Panc1 (cell line): Measurements from ENCODE around the gene CALD1. TPM values are rescaled to one million over a fixed set of nuclear protein-coding genes. Genes with fewer than 3 reads are reported as not detected.

Source experiments
- ATAC-seq: fragments of 200-7000 bp; cut with Tn5 transposase; 2 replicates; pipeline ENCODE4 v1.9.1; 2020; ENCODE audit warnings: mild to moderate bottlenecking, moderate library complexity
- BruUV-seq: library from RNA; stranded (reverse); fragments of 400-500 nt; replicated peaks from 2 replicates; lab custom pipeline; 2021; lab: Mats Ljungman, UMichigan
- CTCF ChIA-PET: fragments of 300-600 bp; sonication (Branson Sonifier 250); formaldehyde crosslinking; loops from one replicate; lab custom pipeline; 2022; ENCODE audit warnings: antibody characterized with exemption; lab: Charles Lee
- POLR2A ChIA-PET: fragments of 300-600 bp; sonication (Branson Sonifier 250); formaldehyde crosslinking; loops from one replicate; lab custom pipeline; 2022; ENCODE audit warnings: antibody characterized with exemption; lab: Charles Lee
- DNase-seq: peaks from one replicate; pipeline ENCODE4 v3.0.0-alpha.2; 2010; ENCODE audit warnings: low read depth, low spot score
- H3K27ac ChIP-seq: 2 replicates; pipeline ENCODE4 v1.5.1; 2011; ENCODE audit warnings: mild to moderate bottlenecking, low read length, inconsistent platforms
- H3K27me3 ChIP-seq: fragments of 200-500 bp; sonication (Bioruptor generic); 2 replicates; pipeline ENCODE4 v1.6.0; 2014; ENCODE audit warnings: low read length, inconsistent platforms; ENCODE audit not compliant: control insufficient read depth, insufficient read depth
- H3K36me3 ChIP-seq: fragments of 200-500 bp; sonication (Bioruptor generic); 2 replicates; pipeline ENCODE4 v1.5.1; 2014; ENCODE audit warnings: inconsistent platforms, mild to moderate bottlenecking, low read length, moderate library complexity; ENCODE audit not compliant: control insufficient read depth, insufficient read depth
- H3K4me1 ChIP-seq: 2 replicates; pipeline ENCODE4 v1.5.1; 2011; ENCODE audit warnings: inconsistent platforms, mild to moderate bottlenecking, low read length, moderate library complexity; ENCODE audit not compliant: control insufficient read depth, insufficient read depth
- H3K4me3 ChIP-seq, 2 experiments: 2 replicates each; pipeline ENCODE4 v1.5.1; 2011 to 2012; ENCODE audit warnings: low read depth in 2 of 2, low read length in 2 of 2, mild to moderate bottlenecking in 2 of 2, inconsistent platforms in 1 of 2, moderate library complexity in 1 of 2
- H3K9me3 ChIP-seq: fragments of 200-500 bp; sonication (Bioruptor generic); 2 replicates; pipeline ENCODE4 v1.5.1; 2014; ENCODE audit warnings: low read depth, mild to moderate bottlenecking, inconsistent platforms, low read length, moderate library complexity; ENCODE audit not compliant: control insufficient read depth, insufficient read depth
- POLR2AphosphoS5 ChIP-seq: IDR thresholded peaks from 2 replicates; pipeline ENCODE4 v1.6.1; 2012; ENCODE audit warnings: mild to moderate bottlenecking, low read depth, low read length, moderate library complexity
- SIN3A ChIP-seq: IDR thresholded peaks from 2 replicates; pipeline ENCODE4 v1.6.1; 2012; ENCODE audit warnings: low read depth, mild to moderate bottlenecking, low read length, moderate library complexity, borderline replicate concordance; ENCODE audit not compliant: insufficient read depth
- TCF7L2 ChIP-seq: IDR thresholded peaks from 2 replicates; pipeline ENCODE4 v1.6.1; 2011; ENCODE audit warnings: mild to moderate bottlenecking, low read depth, low read length, inconsistent platforms
- in situ Hi-C: cut with HindIII; loops from 2 replicates; pipeline ENCODE4 v1.10.0; 2016; ENCODE audit warnings: low sequenced_read_pairs, low pct_unique_long_range_greater_than_20kb
- intact Hi-C: fragments of 100-400 bp; cut with micrococcal nuclease; formaldehyde crosslinking; loops from one replicate; pipeline ENCODE4 v1.10.0; 2022; ENCODE audit not compliant: unreplicated experiment
- total RNA-seq: library from RNA; stranded (reverse); gene quantifications from one replicate; pipeline ENCODE4 v1.2.1, GENCODE V29; 2021; ENCODE audit not compliant: unreplicated experiment
- TF ChIP-seq, protein P1 (sequence below): fragments of 450-650 bp; IDR thresholded peaks from 2 replicates; pipeline ENCODE4 v1.5.1; 2017; ENCODE audit warnings: mild to moderate bottlenecking
- TF ChIP-seq, protein P2 (sequence below), 2 experiments: IDR thresholded peaks; 2 replicates each; pipeline ENCODE4 v1.6.1; 2011 to 2012; ENCODE audit warnings: low read depth in 2 of 2, control low read depth in 1 of 2, low read length in 1 of 2, mild to moderate bottlenecking in 1 of 2, moderate library complexity in 1 of 2; ENCODE audit not compliant: insufficient read depth in 1 of 2

CALD1 gene
- total RNA-seq, 1 experiment from 2014 or later: 9.2 TPM

DNA sequence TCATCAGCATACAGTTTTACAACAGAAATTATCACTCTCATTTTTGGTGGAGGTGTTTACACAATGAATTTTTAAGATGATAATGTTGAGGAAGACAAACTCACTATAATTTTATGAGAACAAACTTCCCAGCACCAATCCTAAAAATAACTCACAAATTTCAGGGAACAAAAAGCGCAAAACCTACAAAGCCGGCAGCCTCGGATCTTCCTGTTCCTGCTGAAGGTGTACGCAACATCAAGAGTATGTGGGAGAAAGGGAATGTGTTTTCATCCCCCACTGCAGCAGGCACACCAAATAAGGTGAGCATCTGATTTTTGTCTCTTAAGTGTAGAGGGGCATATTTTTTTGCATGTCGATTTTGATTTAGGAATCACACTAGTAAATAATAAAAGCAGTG, 180.4 kb downstream of the CALD1 start:
- intact Hi-C loops: loop anchor here (10.0 kb wide), 1 partner anchor 525 kb away; no protein-coding TSS in a partner anchor
- BruUV-seq: no TSS peak
- DNase-seq: no peak

DNA sequence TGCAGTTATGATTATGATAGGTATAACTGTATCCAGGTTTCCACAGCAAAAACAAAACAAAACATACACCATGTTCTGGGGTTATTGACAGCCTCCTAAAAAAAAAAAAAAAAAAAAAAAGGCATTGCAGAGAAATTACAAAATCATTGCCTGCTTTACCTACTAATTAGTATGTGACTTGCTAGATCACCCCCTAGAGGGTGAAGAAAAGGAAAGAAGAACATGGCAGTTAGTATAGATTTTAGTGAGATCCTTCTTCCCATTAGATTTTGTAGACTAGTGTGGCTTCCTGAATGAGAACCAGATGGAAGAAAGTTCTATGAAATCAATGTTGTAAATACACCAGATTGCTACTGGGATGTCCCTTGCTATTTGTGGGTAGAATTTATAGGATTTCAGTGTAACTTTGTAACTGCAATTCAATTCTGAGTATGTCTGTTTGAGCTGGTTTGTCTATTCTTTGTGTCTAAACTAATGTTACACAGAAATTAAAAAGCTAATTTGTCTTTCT, 182.9 kb downstream of the CALD1 start:
- no peak for DNase-seq
- Histone ChIP-seq H3K36me3 (no peaks in the 10 kb centered on the region), H3K27me3 (no peaks in the 10 kb centered on the region), H3K27ac (no peak overlapping the region), H3K4me1 (no peaks in the 10 kb centered on the region), H3K4me3 (no peak overlapping the region), H3K9me3 (no peaks in the 10 kb centered on the region)
- intact Hi-C loops: no loop called here
- POLR2A ChIA-PET: no interaction called here
- no peak for ATAC-seq
- TF ChIP-seq POLR2AphosphoS5: no peak
- TF ChIP-seq, protein P1, sequence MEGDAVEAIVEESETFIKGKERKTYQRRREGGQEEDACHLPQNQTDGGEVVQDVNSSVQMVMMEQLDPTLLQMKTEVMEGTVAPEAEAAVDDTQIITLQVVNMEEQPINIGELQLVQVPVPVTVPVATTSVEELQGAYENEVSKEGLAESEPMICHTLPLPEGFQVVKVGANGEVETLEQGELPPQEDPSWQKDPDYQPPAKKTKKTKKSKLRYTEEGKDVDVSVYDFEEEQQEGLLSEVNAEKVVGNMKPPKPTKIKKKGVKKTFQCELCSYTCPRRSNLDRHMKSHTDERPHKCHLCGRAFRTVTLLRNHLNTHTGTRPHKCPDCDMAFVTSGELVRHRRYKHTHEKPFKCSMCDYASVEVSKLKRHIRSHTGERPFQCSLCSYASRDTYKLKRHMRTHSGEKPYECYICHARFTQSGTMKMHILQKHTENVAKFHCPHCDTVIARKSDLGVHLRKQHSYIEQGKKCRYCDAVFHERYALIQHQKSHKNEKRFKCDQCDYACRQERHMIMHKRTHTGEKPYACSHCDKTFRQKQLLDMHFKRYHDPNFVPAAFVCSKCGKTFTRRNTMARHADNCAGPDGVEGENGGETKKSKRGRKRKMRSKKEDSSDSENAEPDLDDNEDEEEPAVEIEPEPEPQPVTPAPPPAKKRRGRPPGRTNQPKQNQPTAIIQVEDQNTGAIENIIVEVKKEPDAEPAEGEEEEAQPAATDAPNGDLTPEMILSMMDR: no peak
- TF ChIP-seq, protein P2, sequence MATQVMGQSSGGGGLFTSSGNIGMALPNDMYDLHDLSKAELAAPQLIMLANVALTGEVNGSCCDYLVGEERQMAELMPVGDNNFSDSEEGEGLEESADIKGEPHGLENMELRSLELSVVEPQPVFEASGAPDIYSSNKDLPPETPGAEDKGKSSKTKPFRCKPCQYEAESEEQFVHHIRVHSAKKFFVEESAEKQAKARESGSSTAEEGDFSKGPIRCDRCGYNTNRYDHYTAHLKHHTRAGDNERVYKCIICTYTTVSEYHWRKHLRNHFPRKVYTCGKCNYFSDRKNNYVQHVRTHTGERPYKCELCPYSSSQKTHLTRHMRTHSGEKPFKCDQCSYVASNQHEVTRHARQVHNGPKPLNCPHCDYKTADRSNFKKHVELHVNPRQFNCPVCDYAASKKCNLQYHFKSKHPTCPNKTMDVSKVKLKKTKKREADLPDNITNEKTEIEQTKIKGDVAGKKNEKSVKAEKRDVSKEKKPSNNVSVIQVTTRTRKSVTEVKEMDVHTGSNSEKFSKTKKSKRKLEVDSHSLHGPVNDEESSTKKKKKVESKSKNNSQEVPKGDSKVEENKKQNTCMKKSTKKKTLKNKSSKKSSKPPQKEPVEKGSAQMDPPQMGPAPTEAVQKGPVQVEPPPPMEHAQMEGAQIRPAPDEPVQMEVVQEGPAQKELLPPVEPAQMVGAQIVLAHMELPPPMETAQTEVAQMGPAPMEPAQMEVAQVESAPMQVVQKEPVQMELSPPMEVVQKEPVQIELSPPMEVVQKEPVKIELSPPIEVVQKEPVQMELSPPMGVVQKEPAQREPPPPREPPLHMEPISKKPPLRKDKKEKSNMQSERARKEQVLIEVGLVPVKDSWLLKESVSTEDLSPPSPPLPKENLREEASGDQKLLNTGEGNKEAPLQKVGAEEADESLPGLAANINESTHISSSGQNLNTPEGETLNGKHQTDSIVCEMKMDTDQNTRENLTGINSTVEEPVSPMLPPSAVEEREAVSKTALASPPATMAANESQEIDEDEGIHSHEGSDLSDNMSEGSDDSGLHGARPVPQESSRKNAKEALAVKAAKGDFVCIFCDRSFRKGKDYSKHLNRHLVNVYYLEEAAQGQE (IDR thresholded peaks at IDR 0.05; ENCODE audit: insufficient read depth in 1 of 2, low read depth in 2 of 2, low read length in 1 of 2): no peak
- TF ChIP-seq TCF7L2: no peak
- CTCF ChIA-PET: no interaction called here
- BruUV-seq: no TSS peak
- in situ Hi-C loops: no loop called here

More for the DNA sequence above, 180.4 kb downstream of the CALD1 start:
- POLR2A ChIA-PET: no interaction called here
- no peaks in the 10 kb centered on the region for H3K4me1 ChIP-seq
- H3K27ac ChIP-seq: no peak overlapping the region
- TF ChIP-seq TCF7L2 (no peak), SIN3A (no peak), POLR2AphosphoS5 (no peak)
- TF ChIP-seq, protein P1: no peak
- TF ChIP-seq, protein P2 (IDR thresholded peaks at IDR 0.05; ENCODE audit: insufficient read depth in 1 of 2, low read depth in 2 of 2, low read length in 1 of 2): no peak
- CTCF ChIA-PET: no interaction called here
- H3K27me3 ChIP-seq: no peaks in the 10 kb centered on the region
- no peaks in the 10 kb centered on the region for H3K9me3 ChIP-seq
- in situ Hi-C loops: no loop called here
- H3K4me3 ChIP-seq: no peak overlapping the region
- no peak for ATAC-seq
- H3K36me3 ChIP-seq: no peaks in the 10 kb centered on the region
